PC-3 (cell line): ENCODE results near the gene TSTD2. TPM values are rescaled to one million over a fixed set of nuclear protein-coding genes. Genes with fewer than 3 reads are reported as not detected.
"Not testable (repeated sequence)": the region's sequence is repeated elsewhere in the genome, so short reads cannot be mapped to it uniquely, and the experiment has no call there.

Experiments
- ATAC-seq: fragments of 200-7000 bp; cut with Tn5 transposase; 2 replicates; pipeline ENCODE4 v1.9.1; 2020; ENCODE audit warnings: mild to moderate bottlenecking, moderate library complexity
- BruUV-seq: library from RNA; stranded (reverse); fragments of 400-500 nt; replicated peaks from 2 replicates; lab custom pipeline; 2021; lab: Mats Ljungman, UMichigan
- CTCF ChIA-PET: fragments of 300-600 bp; sonication (Branson Sonifier 250); formaldehyde crosslinking; loops from one replicate; lab custom pipeline; 2022; ENCODE audit warnings: antibody characterized with exemption; lab: Charles Lee
- POLR2A ChIA-PET: fragments of 300-600 bp; sonication (Branson Sonifier 250); formaldehyde crosslinking; loops from one replicate; lab custom pipeline; 2022; ENCODE audit warnings: antibody characterized with exemption; ENCODE audit not compliant: unreplicated experiment; lab: Charles Lee
- DNase-seq: peaks from one replicate; pipeline ENCODE4 v3.0.0-alpha.2; 2015
- H2AFZ ChIP-seq: fragments of 300-600 bp; sonication (generic); 2 replicates; pipeline ENCODE4 v1.6.0; 2016; ENCODE audit warnings: antibody characterized with exemption, low read length
- H3F3A ChIP-seq: fragments of 300-600 bp; sonication (generic); one replicate; pipeline ENCODE4 v1.6.0; 2017; ENCODE audit warnings: antibody characterized with exemption, low read length, control low read depth, mild to moderate bottlenecking; ENCODE audit not compliant: unreplicated experiment
- H3K27ac ChIP-seq: fragments of 300-600 bp; sonication (generic); 2 replicates; pipeline ENCODE4 v1.5.1; 2016; ENCODE audit warnings: mild to moderate bottlenecking, low read length
- H3K27me3 ChIP-seq: fragments of 300-600 bp; sonication (generic); 2 replicates; pipeline ENCODE4 v1.6.1; 2016; ENCODE audit warnings: low read length, mixed read lengths
- H3K36me3 ChIP-seq: fragments of 300-600 bp; sonication (generic); 2 replicates; pipeline ENCODE4 v1.6.1; 2016; ENCODE audit warnings: low read depth, mixed run types, low read length, mixed read lengths
- H3K4me1 ChIP-seq: fragments of 300-600 bp; sonication (generic); 2 replicates; pipeline ENCODE4 v1.5.1; 2016; ENCODE audit warnings: low read length; ENCODE audit not compliant: insufficient read depth
- H3K4me2 ChIP-seq: fragments of 300-600 bp; sonication (generic); 2 replicates; pipeline ENCODE4 v1.6.0; 2016; ENCODE audit warnings: low read length
- H3K4me3 ChIP-seq: fragments of 300-600 bp; sonication (generic); 2 replicates; pipeline ENCODE4 v1.5.1; 2016; ENCODE audit warnings: mild to moderate bottlenecking, low read length, mixed read lengths
- H3K79me2 ChIP-seq: fragments of 300-600 bp; sonication (generic); 2 replicates; pipeline ENCODE4 v1.6.1; 2017; ENCODE audit warnings: low read length, mixed read lengths
- H3K9ac ChIP-seq: fragments of 300-600 bp; sonication (generic); 2 replicates; pipeline ENCODE4 v1.6.0; 2016; ENCODE audit warnings: mild to moderate bottlenecking, low read length
- H3K9me2 ChIP-seq: fragments of 300-600 bp; sonication (generic); replicated peaks from 2 replicates; pipeline ENCODE4 v1.6.1; 2016; ENCODE audit warnings: mixed run types, low read length, mixed read lengths
- H3K9me3 ChIP-seq: fragments of 300-600 bp; sonication (generic); 2 replicates; pipeline ENCODE4 v1.6.1; 2016; ENCODE audit warnings: low read length, mixed read lengths
- H4K20me1 ChIP-seq: fragments of 300-600 bp; sonication (generic); 2 replicates; pipeline ENCODE4 v1.6.1; 2016; ENCODE audit warnings: low read length, mixed read lengths
- EZH2 ChIP-seq: fragments of 300-600 bp; sonication (generic); IDR thresholded peaks from one replicate; pipeline ENCODE4 v1.6.1; 2017; ENCODE audit warnings: antibody characterized with exemption, mild to moderate bottlenecking, low read length; ENCODE audit not compliant: unreplicated experiment
- EZH2phosphoT487 ChIP-seq: fragments of 300-600 bp; sonication (generic); IDR thresholded peaks from 2 replicates; pipeline ENCODE4 v1.6.1; 2018; ENCODE audit warnings: mild to moderate bottlenecking, antibody characterized with exemption, low read length, borderline replicate concordance
- intact Hi-C: fragments of 100-400 bp; cut with micrococcal nuclease; formaldehyde crosslinking; loops from 2 replicates; pipeline ENCODE4 v1.9.0; 2023
- total RNA-seq: library from RNA; depleted of rRNA; stranded (reverse); fragments of >200 nt; gene quantifications from 2 replicates; pipeline ENCODE4 v1.2.3, GENCODE V29; 2014
- TF ChIP-seq, protein P1 (sequence below): fragments of 300-600 bp; sonication (generic); conservative IDR thresholded peaks from 2 replicates; pipeline ENCODE4 v1.5.1; 2017; ENCODE audit warnings: antibody characterized with exemption, low read depth, mild to moderate bottlenecking, low read length

Gene TSTD2
- total RNA-seq, 1 experiment from 2014 or later = 11.2 TPM

DNA sequence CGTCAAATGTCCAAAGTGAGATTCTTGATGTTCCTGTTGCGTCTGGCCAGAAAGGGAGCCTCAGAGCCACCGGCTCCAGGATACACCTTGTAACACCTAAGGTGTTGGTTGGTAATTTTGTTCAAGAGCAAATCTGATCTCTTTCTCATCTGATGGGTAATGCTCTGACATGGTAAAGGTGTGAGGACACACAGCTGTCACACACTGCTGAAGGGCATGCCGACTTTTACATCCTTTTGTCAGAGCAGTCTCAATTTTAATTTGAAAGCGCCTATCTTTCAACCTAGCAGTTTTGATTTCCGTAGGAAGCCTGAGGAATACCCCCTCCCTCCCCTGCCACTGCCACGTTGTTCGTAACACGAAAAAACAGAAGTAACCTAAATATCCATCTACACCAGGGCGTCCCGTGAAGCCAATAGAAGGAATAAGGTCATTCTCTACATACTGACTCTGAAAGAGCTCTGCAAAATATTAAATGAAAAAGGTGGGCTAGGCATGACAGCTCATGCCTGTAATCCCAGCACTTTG lies 57.4 kb downstream of the TSTD2 start:
- Histone ChIP-seq H3K36me3 (no peaks in the 10 kb centered on the region), H2AFZ (no peak overlapping the region), H3K27me3 (no peaks in the 10 kb centered on the region), H3K4me1 (no peaks in the 10 kb centered on the region; the same call in 1 of the 2 replicates), H3K27ac (no peak overlapping the region), H3F3A (no peaks in the 10 kb centered on the region), H3K4me3 (no peak overlapping the region), H3K4me2 (no peak overlapping the region), H4K20me1 (no peaks in the 10 kb centered on the region), H3K79me2 (no peaks in the 10 kb centered on the region), H3K9ac (no peak overlapping the region), H3K9me2 (no peaks in the 10 kb centered on the region), H3K9me3 (no peaks in the 10 kb centered on the region)
- POLR2A ChIA-PET = no interaction called here
- intact Hi-C loops = no loop called here
- ATAC-seq (no peak), DNase-seq (no peak)
- CTCF ChIA-PET = no interaction called here
- TF ChIP-seq EZH2phosphoT487 (no peak), EZH2 (no peak)
- TF ChIP-seq, protein P1, sequence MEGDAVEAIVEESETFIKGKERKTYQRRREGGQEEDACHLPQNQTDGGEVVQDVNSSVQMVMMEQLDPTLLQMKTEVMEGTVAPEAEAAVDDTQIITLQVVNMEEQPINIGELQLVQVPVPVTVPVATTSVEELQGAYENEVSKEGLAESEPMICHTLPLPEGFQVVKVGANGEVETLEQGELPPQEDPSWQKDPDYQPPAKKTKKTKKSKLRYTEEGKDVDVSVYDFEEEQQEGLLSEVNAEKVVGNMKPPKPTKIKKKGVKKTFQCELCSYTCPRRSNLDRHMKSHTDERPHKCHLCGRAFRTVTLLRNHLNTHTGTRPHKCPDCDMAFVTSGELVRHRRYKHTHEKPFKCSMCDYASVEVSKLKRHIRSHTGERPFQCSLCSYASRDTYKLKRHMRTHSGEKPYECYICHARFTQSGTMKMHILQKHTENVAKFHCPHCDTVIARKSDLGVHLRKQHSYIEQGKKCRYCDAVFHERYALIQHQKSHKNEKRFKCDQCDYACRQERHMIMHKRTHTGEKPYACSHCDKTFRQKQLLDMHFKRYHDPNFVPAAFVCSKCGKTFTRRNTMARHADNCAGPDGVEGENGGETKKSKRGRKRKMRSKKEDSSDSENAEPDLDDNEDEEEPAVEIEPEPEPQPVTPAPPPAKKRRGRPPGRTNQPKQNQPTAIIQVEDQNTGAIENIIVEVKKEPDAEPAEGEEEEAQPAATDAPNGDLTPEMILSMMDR = no peak
- no TSS peak for BruUV-seq

DNA sequence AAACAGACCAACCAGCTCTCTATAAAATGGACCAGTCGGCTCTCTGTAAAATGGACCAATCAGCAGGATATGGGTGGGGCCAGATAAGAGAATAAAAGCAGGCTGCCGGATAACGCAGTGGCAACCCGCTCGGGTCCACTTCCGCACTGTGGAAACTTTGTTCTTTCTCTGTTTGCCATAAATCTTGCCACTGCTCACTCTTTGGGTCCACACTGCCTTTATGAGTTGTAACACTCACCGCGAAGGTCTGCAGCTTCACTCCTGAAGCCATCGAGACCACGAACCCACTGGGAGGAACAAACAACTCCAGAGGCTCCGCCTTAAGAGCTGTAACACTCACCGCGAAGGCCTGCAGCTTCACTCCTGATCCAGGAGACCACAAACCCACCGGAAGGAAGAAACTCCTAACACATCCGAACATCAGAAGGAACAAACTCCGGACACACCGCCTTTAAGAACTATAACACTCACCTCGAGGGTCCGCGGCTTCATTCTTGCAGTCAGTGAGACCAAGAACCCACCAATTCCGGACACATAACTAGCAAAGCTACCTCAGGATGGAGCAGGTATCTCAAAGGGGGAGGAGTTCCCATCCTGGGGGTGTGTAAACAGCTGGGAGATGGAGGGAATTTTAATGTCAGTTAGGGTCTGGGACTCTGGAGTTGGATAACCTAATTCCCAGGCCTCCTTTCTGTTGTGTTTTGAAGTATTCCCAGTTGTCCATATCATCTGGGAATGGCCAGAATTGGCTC lies 58.1 kb downstream of the TSTD2 start:
- H3K4me1 ChIP-seq, H4K20me1 ChIP-seq, H3K4me3 ChIP-seq, H3K36me3 ChIP-seq, H3K9ac ChIP-seq, ATAC-seq, H2AFZ ChIP-seq, H3K27me3 ChIP-seq, H3K9me2 ChIP-seq, DNase-seq, H3K4me2 ChIP-seq, H3K9me3 ChIP-seq, H3F3A ChIP-seq, POLR2A ChIA-PET, H3K79me2 ChIP-seq, intact Hi-C loops, H3K27ac ChIP-seq, BruUV-seq, CTCF ChIA-PET: not testable (repeated sequence)

DNA sequence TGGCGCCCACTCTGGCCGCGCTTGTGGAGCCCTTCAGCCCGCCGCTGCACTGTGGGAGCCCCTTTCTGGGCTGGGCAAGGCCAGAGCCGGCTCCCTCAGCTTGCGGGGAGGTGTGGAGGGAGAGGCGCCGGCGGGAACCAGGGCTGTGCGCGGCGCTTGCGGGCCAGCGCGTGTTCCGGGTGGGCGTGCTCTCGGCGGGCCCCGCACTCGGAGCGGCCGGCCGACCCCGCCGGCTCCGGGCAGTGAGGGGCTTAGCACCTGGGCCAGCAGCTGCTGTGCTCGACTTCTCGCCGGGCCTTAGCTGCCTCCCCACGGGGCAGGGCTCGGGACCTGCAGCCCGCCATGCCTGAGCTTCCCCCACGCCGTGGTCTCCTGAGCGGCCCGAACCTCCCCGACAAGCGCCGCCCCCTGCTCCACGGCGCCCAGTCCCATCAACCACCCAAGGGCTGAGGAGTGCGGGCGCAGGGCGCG lies 59.0 kb downstream of the TSTD2 start:
- POLR2A ChIA-PET, intact Hi-C loops, H3K9me3 ChIP-seq, H3K4me2 ChIP-seq, H3K9me2 ChIP-seq, H4K20me1 ChIP-seq, H3K9ac ChIP-seq, BruUV-seq, H3K36me3 ChIP-seq, H3K27me3 ChIP-seq, H3K79me2 ChIP-seq, CTCF ChIA-PET, H3K4me1 ChIP-seq, H3K27ac ChIP-seq, DNase-seq, ATAC-seq, H3F3A ChIP-seq, H2AFZ ChIP-seq, H3K4me3 ChIP-seq: not testable (repeated sequence)
